CD4-positive, alpha-beta T cell treated with Interleukin-12 subunit alpha and Interleukin-12 subunit beta, for 1 hour (primary cell): ENCODE measurements around the gene CA9.
"Not testable (repeated sequence)": the region's sequence is repeated elsewhere in the genome, so short reads cannot be mapped to it uniquely, and the experiment has no call there.

Experiments
- DNase-seq: peaks from one replicate; pipeline ENCODE4 v3.0.0-alpha.2; 2020

Gene CA9

GRCh38 chr9:35673132-35674024, at the start of gene CA9:
CA9 (plus strand) TSS chr9:35673928; CDS start chr9:35673960, 32 bp downstream.
- no peak for DNase-seq

GRCh38 chr9:35627575-35627974, 46.2 kb upstream of the CA9 start:
- no peak for DNase-seq

DNA sequence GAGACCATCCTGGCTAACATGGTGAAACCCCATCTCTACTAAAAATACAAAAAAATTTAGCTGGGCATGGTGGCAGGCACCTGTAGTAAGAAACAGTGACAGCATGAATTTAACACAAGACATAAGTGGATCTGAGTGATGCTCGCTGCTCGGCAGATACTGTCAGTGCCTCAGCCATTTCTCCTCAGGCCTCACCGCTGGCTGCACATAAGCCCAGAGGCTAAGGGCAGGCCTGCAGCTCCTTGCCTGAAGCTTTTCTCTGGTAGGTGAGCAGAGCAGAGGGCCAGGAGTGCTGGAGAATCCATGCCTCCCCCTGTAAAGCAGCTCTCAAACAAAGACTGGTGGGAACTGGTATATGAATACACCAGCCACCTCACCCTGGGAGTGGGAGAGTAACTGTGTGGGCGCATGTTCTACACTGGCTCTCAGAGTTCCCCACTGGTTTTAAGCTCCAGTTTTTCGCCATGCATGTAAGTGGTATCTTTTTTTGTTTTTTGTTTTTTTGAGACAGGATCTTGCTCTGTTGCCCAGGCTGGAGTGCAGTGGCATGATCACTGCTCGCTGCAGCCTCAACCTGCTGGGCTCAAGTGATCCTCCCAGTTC, 45.2 kb upstream of the CA9 start:
- no peak for DNase-seq

- DNase-seq = no peak
Measured at GRCh38 chr9:35629597-35629996, 44.1 kb upstream of the CA9 start.

DNA sequence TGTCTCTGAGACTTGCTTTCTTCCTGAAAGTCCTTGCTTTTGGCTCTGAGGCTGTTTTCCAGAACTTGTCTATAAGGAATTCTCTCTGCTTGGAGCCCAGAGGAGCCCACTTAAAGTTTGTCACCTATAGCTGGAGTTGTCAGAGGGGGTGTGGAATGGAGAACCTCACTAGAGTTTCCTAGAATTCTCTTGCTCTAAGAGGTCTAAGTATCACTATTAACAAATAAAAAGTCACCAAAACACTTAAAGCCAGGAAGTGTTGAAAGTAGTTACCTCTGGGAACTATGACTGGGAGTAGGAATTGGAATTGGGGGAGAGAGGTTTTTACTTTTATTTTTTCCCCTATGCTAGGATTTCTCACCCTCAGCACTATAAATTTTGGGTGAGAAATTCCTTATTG, 38.0 kb upstream of the CA9 start:
- no peak for DNase-seq

DNA sequence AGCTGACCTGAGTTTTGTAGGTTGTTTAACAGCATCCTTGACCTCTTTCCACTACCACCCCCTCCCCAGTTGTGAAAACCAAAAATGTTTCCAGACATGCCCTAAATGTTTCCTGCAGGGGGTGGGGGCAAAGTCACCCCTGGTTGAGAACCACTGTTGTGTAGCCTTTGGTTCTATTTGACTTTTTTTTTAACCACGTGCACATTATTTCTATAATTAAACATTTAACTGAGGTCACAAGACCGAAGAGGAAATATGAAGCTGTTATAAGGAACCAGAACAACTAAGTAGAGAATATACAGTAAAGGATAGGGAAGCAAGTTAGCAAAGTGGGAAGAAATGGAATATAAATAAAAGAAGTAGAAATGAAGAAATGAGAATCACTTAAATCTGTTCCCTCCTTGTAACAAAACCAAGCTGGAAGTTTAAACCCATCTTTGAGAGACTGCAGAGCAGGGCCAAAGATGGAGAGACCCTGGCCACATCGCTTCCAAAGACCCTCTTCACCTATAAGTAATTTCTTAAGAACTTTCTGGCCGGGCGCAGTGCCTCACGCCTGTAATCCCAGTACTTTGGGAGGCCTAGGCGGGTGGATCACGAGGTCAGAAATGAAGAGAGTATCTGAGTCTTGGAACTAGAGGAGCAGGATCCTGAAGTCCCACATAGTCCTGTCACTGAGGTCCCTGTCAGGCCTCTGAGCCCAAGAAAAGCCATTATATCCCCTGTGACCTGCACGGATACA, 37.4 kb upstream of the CA9 start:
- DNase-seq = no peak

DNA sequence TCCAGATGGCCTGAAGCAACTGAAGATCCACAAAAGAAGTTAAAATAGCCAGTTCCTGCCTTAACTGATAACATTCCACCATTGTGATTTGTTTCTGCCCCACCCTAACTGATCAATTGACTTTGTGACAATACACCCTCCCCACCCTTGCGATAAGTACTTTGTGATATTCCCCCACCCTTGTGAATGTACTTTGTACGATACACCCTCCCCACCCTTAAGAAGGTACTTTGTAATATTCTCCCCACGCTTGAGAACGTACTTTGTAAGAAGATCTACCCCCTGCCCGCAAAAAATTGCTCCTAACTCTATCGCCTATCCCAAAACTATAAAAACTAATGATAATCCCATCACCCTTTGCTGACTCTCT, 36.9 kb upstream of the CA9 start:
- not testable (repeated sequence) for DNase-seq

GRCh38 chr9:35637427-35637955, 36.2 kb upstream of the CA9 start:
- DNase-seq = not testable (repeated sequence)

DNA sequence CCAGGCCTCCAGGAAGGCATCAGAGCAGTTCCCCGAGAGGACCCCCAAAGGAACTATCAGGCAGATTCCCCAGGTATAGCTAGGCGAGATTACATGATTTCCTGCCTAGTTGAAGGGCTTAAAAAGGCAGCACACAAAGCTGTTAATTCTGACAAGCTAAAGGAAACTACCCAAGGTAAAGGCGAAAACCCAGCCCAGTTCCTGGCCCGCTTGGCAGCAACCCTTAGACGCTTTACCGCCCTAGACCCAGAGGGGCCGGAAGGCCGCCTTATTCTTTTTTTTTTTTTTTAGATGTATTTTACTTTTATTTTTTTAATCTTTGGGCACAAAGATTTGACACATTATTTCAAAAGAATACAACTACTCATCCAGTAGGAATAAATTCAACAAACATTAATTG, 35.0 kb upstream of the CA9 start:
- peak; percentile 57 for DNase-seq

- DNase-seq = not testable (repeated sequence)
Measured at GRCh38 chr9:35639225-35639624, 34.5 kb upstream of the CA9 start.

DNA sequence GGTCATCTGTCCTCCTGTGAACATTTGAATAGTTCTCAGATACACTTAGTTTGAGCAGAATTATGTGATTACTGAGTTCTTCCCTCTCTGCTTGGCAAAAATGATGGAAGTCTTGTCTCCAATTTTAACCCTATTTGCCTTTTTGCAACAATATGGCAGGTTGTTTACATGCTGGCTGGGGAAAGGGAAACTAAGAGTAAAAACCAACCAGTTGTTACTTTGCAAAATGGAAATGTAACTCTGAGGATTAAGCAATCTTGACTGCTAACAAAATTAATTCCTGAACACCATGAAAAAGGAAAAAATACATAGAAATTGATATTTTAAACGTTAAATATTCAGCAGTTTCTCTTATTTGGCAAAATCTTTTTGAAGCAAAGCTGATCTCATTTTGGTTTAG, 34.1 kb upstream of the CA9 start:
- DNase-seq = no peak

- DNase-seq = not testable (repeated sequence)
Measured at GRCh38 chr9:35640431-35640830, 33.3 kb upstream of the CA9 start.

- not testable (repeated sequence) for DNase-seq
Measured at GRCh38 chr9:35641478-35641877, 32.2 kb upstream of the CA9 start.

DNA sequence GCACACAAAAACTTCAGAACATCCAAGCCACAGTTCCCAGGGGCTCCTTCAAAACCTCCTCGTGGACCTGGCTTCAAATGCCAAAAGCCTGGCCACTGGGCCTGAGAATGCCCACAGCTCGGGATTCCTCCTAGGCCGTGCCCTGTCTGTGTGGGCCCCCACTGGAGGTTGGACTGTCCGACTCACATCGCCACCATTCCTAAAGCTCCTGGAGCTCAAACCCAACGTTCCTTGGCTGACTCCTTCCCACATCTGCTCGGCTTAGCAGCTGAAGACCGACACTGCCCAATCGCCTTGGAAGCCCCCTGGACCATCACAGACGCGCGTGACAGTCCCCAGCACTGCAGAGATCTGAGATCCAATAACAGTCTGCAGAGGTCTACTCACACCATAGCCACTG, 30.7 kb upstream of the CA9 start:
- DNase-seq = no peak

DNA sequence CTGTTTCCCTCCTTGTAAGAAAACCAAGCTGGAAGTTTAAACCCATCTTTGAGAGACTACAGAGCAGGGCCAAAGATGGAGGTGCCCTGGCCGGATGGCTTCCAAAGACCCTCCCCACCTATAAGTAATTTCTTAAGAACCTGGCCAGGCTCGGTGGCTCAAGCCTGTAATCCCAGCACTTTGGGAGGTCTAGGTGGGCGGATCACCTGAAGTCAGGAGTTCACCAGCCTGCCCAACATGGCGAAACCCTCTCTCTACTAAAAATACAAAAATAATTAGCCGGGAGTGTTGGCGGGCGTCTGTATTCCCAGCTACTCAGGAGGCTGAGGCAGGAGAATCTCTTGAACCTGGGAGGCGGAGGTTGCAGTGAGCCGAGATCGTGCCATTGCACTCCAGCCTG, 28.0 kb upstream of the CA9 start:
- DNase-seq = not testable (repeated sequence)

DNA sequence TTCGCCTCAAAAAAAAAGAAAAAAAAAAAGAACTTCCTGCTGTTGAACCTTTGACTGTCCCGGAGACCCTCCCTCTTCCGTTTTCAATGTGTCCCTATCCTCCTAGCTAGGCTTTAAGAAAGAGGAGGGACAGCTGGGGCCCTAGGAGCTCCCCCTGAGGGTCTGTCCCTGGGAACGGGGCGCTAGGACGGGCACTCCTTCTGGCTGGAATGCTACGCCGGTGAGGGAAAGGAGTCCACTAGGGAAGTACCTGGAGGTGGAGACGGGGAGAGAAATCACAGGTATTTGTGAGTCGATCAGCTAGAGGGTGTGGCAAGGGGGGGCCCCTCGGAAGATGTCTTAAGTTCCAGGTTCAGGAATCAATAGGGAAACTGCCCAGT, 27.6 kb upstream of the CA9 start:
- no peak for DNase-seq

DNA sequence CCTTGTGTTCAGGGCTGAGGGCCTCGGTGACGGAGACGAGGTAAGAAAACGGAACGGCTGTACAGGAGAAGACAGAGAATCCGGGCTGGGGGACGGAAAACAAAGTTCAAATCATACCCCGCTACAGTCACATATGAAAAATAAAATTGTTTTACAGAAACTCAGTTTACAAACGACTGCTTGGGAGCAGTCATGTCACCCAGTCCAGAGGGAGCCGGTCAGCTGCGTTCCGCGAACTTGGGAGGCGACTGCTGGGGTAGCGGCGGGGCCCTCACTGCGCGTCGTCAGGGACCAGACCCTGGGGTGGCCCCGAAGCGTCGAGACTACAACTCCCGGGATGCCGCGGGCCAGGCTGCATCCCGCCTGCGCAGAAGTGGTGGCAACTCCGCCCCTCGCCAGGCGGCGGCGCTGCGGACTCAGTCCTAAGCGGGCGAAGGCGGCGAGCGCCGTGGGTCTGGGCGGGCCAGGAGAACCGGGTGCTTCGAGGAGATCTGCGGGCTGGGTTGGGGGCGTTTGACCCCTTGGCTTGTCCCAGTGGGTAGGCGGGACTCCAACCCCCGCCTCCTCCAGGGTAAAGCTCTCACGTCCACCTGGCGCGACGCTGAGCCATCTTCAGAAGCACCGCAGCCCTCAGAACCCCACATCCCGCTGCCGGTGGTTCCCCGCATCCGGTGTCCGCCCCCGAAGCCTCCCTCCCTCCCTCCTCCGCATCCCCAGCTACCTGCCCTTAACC, 27.0 kb upstream of the CA9 start:
- peak; percentile 92 for DNase-seq

DNA sequence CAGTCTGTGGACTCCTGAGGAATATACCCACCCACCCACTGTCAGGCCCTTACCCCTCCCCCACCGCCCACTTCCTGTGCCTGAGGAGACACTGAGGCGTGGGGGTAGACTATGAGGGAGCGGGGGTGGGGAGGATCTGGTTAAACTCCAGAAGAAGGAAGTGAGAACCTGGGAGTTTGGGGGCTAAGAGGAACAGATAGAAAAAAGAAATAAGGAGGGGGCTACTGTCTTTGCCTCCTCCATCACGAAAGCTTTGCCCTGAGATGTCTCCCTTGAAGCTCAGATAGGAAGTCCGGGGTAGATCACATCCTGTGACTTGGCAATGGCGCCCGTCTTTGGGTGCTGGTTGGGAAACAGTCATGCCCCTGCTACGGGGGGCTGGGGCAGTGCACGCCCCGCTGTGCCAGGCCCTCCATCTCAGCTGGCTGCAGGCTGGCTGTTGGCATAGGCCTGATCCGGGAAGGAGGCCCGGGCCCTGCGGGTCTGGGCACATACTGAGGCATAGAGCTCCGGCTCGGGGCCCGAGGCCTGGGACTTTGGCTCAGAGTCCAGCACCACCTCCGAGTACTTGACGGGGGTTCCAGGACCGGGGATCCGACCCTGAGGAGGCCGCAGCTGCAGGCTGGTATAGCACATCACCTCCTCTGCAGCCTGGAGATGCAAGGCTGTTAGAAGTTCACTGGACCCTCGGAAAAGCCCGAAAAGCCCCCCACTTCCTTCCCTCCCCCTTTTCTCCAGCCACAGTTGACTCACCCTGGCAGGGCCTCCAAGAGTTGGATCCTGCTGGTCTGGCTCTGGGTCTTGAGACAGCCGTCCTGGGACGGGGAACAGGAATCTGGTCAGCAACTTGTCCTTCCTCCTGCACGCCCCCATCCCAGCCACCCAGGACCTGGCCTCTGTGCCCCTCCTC, 24.0 kb upstream of the CA9 start:
- DNase-seq = peak; percentile 49

- DNase-seq = peak; percentile 48
Measured at GRCh38 chr9:35650341-35651158, 23.2 kb upstream of the CA9 start, which contains the start of gene SIT1. SIT1 (minus strand) TSS chr9:35650931; CDS start chr9:35650853, 78 bp downstream.

- no peak for DNase-seq
Measured at GRCh38 chr9:35651956-35652828, 21.5 kb upstream of the CA9 start.
